Muscle layer of duodenum (tissue), 2 donors: ENCODE results near the gene FAU.
"Not testable (repeated sequence)": the region's sequence is repeated elsewhere in the genome, so short reads cannot be mapped to it uniquely, and the experiment has no call there.

Source experiments
- H3K27ac ChIP-seq: one replicate; pipeline ENCODE4 v1.7.0; 2013; ENCODE audit warnings: mild to moderate bottlenecking, low read length
- H3K27me3 ChIP-seq: one replicate; pipeline ENCODE4 v1.7.0; 2013; ENCODE audit warnings: low read depth, mild to moderate bottlenecking, control low read depth, low read length
- H3K36me3 ChIP-seq, 2 donors: one replicate each; pipeline ENCODE4 v1.7.0; 2013; ENCODE audit warnings: low read length in 2 of 2, control low read depth in 1 of 2, mild to moderate bottlenecking in 1 of 2; ENCODE audit not compliant: insufficient read depth in 2 of 2, control insufficient read depth in 1 of 2
- H3K4me1 ChIP-seq, 2 donors: one replicate each; pipeline ENCODE4 v1.7.0; 2013; ENCODE audit warnings: low read length in 2 of 2, mild to moderate bottlenecking in 2 of 2, control low read depth in 1 of 2, moderate library complexity in 1 of 2; ENCODE audit not compliant: insufficient read depth in 2 of 2, control insufficient read depth in 1 of 2
- H3K4me3 ChIP-seq, 2 donors: one replicate each; pipeline ENCODE4 v1.7.0; 2013; ENCODE audit warnings: low read length in 2 of 2, low read depth in 1 of 2, mild to moderate bottlenecking in 1 of 2
- H3K9me3 ChIP-seq, 2 donors: one replicate each; pipeline ENCODE4 v1.7.0; 2013; ENCODE audit warnings: low read length in 2 of 2, control low read depth in 1 of 2, mild to moderate bottlenecking in 1 of 2; ENCODE audit not compliant: control insufficient read depth in 1 of 2
- donor health status: healthy.

Gene FAU

DNA sequence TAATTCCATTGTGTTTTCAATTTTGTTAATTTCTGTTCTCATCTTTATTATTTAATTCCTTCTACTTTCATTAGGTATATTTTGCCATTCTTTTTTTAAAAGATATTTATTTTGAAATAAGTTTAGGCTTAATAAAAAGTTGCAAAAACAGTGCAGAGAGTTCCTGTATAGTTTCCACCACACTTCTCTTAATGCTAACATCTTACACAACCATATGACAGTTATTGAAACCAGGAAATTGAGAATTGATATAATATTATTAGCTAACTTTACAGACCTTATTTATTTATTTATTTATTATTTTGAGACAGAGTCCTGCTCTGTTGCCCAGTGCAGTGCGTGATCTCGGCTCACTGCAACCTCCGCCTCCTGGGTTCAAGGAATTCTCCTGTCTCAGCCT lies 34.3 kb upstream of the FAU start:
- no peaks in the 10 kb centered on the region for H3K4me1 ChIP-seq
- H3K36me3 ChIP-seq = no peaks in the 10 kb centered on the region
- H3K27me3 ChIP-seq = no peaks in the 10 kb centered on the region
- H3K9me3 ChIP-seq = no peaks in the 10 kb centered on the region
- H3K4me3 ChIP-seq = no peak overlapping the region
- H3K27ac ChIP-seq = no peak overlapping the region

- Histone ChIP-seq H3K9me3 (no peaks in the 10 kb centered on the region), H3K4me1 (peaks cover 0 to 7% of the 10 kb centered on the region in 2 donors), H3K27ac (no peak overlapping the region), H3K27me3 (no peaks in the 10 kb centered on the region), H3K36me3 (no peaks in the 10 kb centered on the region), H3K4me3 (no peak overlapping the region)
Measured at GRCh38 chr11:65152122-65152521, 30.2 kb upstream of the FAU start.

GRCh38 chr11:65151331-65151899 lies 29.5 kb upstream of the FAU start:
- Histone ChIP-seq H3K9me3 (no peaks in the 10 kb centered on the region), H3K4me1 (peaks cover 0 to 7% of the 10 kb centered on the region in 2 donors), H3K4me3 (no peak overlapping the region), H3K27ac (peak overlapping the region; percentile 49), H3K27me3 (no peaks in the 10 kb centered on the region), H3K36me3 (no peaks in the 10 kb centered on the region)

- peaks cover 0 to 7% of the 10 kb centered on the region in 2 donors for H3K4me1 ChIP-seq
- H3K27ac ChIP-seq = peak overlapping the region; percentile 49
- H3K9me3 ChIP-seq = no peaks in the 10 kb centered on the region
- H3K27me3 ChIP-seq = no peaks in the 10 kb centered on the region
- H3K4me3 ChIP-seq = no peak overlapping the region
- no peaks in the 10 kb centered on the region for H3K36me3 ChIP-seq
Measured at GRCh38 chr11:65150509-65151299, 28.8 kb upstream of the FAU start.

DNA sequence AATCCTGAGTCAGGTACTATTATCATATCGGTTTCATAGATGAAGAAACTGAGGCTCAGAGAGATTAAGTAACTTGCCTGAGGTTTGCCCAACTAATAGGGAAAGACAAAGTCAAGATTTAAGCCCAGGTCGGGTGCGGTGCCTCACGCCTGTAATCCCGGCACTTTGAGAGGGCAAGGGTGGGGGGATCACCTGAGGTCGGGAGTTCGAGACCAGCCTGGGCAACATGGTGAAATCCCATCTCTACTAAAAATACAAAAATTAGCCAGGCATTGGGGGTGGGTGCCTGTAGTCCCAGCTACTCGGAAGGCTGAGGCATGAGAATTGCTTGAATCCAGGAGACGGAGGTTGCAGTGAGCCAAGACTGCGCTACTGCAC lies 28.2 kb upstream of the FAU start:
- H3K4me1 ChIP-seq, H3K9me3 ChIP-seq, H3K27me3 ChIP-seq, H3K4me3 ChIP-seq, H3K36me3 ChIP-seq: not testable (repeated sequence)
- H3K27ac ChIP-seq = peak overlapping the region; percentile 49

DNA sequence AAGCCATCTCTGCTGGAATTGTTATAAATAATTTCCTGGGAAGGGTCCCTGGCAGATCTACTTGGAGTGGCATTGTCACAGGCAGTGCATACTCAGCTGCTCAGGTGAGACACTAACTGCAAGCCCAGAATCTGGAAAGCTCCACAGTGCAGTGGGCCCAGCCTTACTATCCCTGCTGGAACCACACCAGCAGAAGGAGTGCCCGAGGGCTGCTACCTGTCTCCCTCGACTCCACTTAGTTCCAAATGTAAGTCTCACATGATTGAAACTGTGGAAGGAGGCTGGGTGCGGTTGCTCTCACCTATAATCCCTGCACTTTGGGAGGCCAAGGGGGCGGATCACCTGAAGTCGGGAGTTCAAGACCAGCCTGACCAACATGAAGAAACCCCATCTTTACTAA lies 26.7 kb upstream of the FAU start:
- H3K9me3 ChIP-seq = no peaks in the 10 kb centered on the region
- no peak overlapping the region for H3K27ac ChIP-seq
- peaks cover 0 to 7% of the 10 kb centered on the region in 2 donors for H3K4me1 ChIP-seq

DNA sequence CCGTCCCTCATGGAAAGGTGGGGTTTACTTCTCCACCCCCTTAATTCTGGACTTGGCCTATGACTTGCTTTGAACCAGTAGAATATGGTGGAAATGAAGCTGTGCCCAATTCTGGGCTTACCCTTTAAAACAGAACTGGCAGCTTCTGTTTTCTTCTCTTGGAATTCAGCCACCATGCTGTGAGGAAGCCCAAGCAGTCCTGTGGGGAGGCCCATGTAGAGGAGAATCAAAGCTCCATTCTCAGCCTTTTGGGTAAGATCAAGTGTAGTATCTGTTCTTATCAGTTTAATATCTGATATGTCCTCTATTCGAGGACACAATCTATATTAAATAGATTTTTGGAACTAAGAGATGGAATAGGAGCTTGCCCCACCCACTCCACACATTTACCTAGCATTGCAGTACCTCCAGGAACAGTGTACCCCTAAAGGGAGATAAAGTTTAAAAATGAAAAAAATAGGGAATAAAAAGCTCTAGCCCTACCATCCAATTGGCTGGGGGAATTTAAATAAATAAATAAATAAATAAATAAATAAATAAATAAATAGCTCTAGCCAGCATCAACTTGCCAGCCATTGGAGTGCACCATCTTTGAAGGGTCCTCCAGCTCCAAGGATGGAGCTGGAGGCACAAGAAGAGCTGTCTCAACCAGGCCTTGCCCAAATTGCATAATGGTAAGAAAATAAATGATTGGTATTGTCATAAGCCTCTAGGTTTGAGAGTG lies 25.6 kb upstream of the FAU start:
- Histone ChIP-seq H3K9me3 (no peaks in the 10 kb centered on the region), H3K36me3 (no peaks in the 10 kb centered on the region), H3K27me3 (no peaks in the 10 kb centered on the region), H3K4me1 (peaks cover 0 to 7% of the 10 kb centered on the region in 2 donors), H3K4me3 (no peak overlapping the region), H3K27ac (no peak overlapping the region)

More for the DNA sequence above, 26.7 kb upstream of the FAU start:
- Histone ChIP-seq H3K4me3 (no peak overlapping the region), H3K27me3 (no peaks in the 10 kb centered on the region), H3K36me3 (no peaks in the 10 kb centered on the region)

DNA sequence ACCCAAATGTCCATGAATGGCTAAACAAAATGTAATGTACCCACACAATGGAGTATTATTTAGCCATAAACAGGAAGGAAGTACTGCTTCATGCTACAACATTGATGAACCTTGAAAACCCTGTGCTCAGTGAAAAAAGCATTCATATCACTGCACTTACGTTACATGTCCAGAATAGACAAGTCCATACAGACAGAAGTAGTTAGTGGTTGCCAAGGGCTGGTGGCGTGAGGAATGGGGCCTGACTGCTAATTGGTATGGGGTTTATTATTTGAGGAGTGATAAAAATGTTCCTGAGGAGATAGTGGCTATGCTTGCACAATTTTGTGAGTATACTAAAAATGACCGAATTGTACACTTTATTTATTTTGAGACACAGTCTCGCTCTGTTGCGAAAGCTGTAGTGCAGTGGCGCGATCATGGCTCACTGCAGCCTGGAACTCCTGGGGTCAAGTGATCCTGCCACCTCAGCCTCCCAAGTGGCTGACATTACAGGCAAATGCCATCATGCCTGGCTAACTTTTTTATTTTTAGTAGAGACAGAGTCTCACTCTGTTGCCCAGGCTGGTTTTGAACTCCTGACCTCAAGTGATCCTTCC lies 20.1 kb upstream of the FAU start:
- H3K4me3 ChIP-seq = no peak overlapping the region
- H3K27ac ChIP-seq = no peak overlapping the region
- H3K4me1 ChIP-seq = no peaks in the 10 kb centered on the region
- no peaks in the 10 kb centered on the region for H3K36me3 ChIP-seq
- H3K27me3 ChIP-seq = no peaks in the 10 kb centered on the region
- H3K9me3 ChIP-seq = no peaks in the 10 kb centered on the region

DNA sequence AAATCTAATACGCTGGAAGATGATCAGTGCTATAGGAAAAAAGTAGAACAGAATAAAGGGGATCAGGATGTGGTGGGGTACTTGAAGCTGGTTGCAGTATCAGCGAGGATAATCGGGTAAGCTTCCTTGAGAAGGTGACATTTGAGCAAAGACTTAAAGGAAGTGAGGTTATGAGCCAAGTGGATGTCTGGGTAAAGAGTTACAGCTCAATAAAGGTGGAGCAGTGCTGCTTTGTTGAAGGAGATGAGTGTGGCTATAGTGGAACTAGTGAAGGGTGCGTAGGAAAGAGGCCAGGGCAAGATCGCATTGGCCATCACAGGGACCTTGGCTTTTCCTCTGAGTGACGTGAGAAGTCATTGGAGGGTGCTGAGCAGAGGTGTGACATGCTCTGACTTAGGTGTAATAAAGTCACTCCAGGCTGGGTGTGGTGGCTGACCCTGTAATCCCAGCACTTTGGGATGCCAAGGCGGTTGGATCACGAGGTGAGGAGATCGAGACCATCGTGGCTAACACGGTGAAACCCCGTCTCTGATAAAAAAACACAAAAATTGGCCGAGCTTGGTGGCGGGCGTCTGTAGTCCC lies 14.7 kb upstream of the FAU start:
- Histone ChIP-seq H3K27ac (no peak overlapping the region), H3K4me1 (peaks cover 16 to 34% of the 10 kb centered on the region in 2 donors), H3K9me3 (no peaks in the 10 kb centered on the region), H3K27me3 (no peaks in the 10 kb centered on the region), H3K36me3 (peaks cover 8 to 15% of the 10 kb centered on the region in 2 donors), H3K4me3 (no peak overlapping the region)

DNA sequence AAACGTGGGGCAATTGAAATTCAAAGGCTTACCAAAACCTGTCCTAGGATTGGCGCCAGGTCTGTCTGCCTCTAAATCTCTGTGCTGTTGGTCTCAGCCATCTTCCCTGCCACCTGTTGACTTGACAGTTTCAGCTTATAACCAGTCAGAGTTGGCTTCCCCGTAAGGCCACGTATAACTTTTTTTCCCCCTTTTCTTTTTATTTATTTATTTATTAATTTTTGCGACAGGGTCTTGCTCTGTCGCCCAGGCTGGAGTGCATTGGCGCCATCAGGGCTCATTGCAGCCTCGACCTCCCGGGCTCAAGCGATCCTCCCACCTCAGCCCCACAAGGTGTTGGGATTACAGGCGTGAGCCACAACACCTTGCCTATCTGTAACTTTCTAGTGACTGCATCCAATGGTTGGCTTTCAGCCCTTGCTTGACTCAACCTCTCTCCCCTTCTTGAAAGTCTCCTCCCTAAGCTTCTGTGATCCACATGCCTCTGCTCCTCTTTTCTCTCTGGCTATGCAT lies 13.8 kb upstream of the FAU start:
- Histone ChIP-seq H3K27me3 (no peaks in the 10 kb centered on the region), H3K4me3 (peak overlapping the region; percentile 86 to 91), H3K36me3 (peaks cover 17 to 25% of the 10 kb centered on the region in 2 donors), H3K4me1 (peaks cover 16 to 34% of the 10 kb centered on the region in 2 donors), H3K27ac (peak overlapping the region; percentile 100), H3K9me3 (no peaks in the 10 kb centered on the region)
